Stomach (tissue), 4 donors: ENCODE results near the gene PARP8.
"Not testable (repeated sequence)": the region's sequence is repeated elsewhere in the genome, so short reads cannot be mapped to it uniquely, and the experiment has no call there.

Experiments used
- CTCF ChIP-seq, 7 experiments: fragments of 450-650 bp in 4 of 7; fragments of 200-600 bp in 3 of 7; sonication (generic) in 3 of 7; IDR thresholded peaks; one replicate each; pipeline ENCODE4 v1.5.1; 2016 to 2019; ENCODE audit warnings: antibody characterized with exemption in 7 of 7, control low read depth in 2 of 7, mild to moderate bottlenecking in 1 of 7
- POLR2AphosphoS5 ChIP-seq, 3 donors: sonication (generic); formaldehyde crosslinking; IDR thresholded peaks; one replicate each; pipeline ENCODE4 v1.6.1; 2016; ENCODE audit warnings: antibody characterized with exemption in 3 of 3

- not testable (repeated sequence) for TF ChIP-seq CTCF, POLR2AphosphoS5 (IDR thresholded peaks at IDR 0.05)
Observed at GRCh38 chr5:50811746-50812145, 145.3 kb downstream of the PARP8 start.
